Gastrocnemius medialis (tissue), 4 donors: Measurements from ENCODE around the gene CCDC154.

Source experiments
- POLR2A ChIP-seq, 2 donors: fragments of 450-650 bp; IDR thresholded peaks; one replicate each; pipeline ENCODE4 v1.6.1; 2017; ENCODE audit warnings: antibody characterized with exemption in 2 of 2, mild to moderate bottlenecking in 2 of 2, moderate library complexity in 2 of 2
- TF ChIP-seq, protein P1 (sequence below), 5 experiments: fragments of 450-650 bp in 3 of 5; fragments of 200-600 bp in 2 of 5; sonication (generic) in 2 of 5; IDR thresholded peaks in 4 of 5; conservative IDR thresholded peaks in 1 of 5; 1 replicate in 4 of 5; 2 replicates in 1 of 5; pipeline ENCODE4 v1.5.1; 2016 to 2019; ENCODE audit warnings: antibody characterized with exemption in 5 of 5, mild to moderate bottlenecking in 3 of 5, moderate library complexity in 3 of 5

- TF ChIP-seq, protein P1, sequence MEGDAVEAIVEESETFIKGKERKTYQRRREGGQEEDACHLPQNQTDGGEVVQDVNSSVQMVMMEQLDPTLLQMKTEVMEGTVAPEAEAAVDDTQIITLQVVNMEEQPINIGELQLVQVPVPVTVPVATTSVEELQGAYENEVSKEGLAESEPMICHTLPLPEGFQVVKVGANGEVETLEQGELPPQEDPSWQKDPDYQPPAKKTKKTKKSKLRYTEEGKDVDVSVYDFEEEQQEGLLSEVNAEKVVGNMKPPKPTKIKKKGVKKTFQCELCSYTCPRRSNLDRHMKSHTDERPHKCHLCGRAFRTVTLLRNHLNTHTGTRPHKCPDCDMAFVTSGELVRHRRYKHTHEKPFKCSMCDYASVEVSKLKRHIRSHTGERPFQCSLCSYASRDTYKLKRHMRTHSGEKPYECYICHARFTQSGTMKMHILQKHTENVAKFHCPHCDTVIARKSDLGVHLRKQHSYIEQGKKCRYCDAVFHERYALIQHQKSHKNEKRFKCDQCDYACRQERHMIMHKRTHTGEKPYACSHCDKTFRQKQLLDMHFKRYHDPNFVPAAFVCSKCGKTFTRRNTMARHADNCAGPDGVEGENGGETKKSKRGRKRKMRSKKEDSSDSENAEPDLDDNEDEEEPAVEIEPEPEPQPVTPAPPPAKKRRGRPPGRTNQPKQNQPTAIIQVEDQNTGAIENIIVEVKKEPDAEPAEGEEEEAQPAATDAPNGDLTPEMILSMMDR (IDR thresholded peaks at IDR 0.05 in 4 of 5, conservative IDR thresholded peaks at IDR 0.05 in 1 of 5), result no peak
- no peak for TF ChIP-seq POLR2A (IDR thresholded peaks at IDR 0.05)
These were observed 50.7 kb downstream of the CCDC154 start for GRCh38 chr16:1393613-1394176.
